ENCODE data around the gene FYB1.
"Not testable (repeated sequence)": the region's sequence is repeated elsewhere in the genome, so short reads cannot be mapped to it uniquely, and the experiment has no call there.

FYB1 gene

GRCh38 chr5:39233783-39234182 is 14.4 kb upstream of the FYB1 start:
- Histone ChIP-seq H3K36me3 (no peaks in the 10 kb centered on the region), H3K27me3 (no peaks in the 10 kb centered on the region), H3K9me3 (replicated peaks in 1 of 11) (no peaks in the 10 kb centered on the region), H4K20me1 (no peaks in the 10 kb centered on the region), H3K27ac (no peak overlapping the region), H3K4me3 (no peak overlapping the region), H3K9ac (no peak overlapping the region), H3K4me2 (no peak overlapping the region), H3K4me1 (peaks cover 0 to 33% (median 0%) of the 10 kb centered on the region in 10 experiments; a peak in 5 of 20 replicates)
- no peak for TF ChIP-seq Cebpa-rat (IDR thresholded peaks at IDR 0.05)

DNA sequence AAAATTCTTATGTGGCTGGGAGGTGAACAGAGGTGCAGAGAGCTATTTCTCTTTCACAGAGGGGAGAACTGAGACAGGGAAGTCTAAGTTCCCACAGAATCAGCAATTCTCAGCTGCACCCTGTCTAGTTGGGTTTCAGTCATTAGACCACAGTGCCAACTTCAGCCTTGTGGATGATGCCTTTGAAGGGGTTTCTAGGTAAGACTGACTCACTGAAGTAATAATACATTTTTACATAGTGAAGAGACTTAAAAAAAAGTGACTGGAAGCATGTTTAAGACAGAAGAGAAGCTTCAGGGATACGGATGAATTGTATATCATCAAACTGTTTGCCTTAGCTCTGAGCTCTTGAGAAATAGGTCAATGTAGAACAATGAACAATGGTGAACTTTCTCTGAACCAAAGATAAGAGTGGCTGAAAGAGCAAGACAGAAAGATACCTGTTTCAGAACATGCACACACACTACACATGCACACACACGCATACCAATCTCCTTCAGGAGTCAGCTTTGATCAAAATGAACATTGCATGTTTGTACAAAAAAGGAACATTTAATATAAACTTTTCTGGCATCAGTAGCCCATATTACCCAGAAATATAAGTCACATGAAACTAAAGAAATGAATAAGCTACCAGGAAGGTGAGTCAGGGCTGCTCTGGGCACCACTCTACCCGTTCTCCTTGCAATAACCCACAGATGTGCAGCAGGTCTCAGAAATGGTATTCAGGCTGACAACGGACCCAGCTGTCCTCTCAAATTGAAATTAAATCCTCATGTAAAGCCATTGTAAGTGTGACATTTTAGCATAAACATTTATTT is 12.6 kb upstream of the FYB1 start:
- peaks cover 0 to 38% (median 0%) of the 10 kb centered on the region in 10 experiments; a peak in 5 of 20 replicates for H3K4me1 ChIP-seq
- no peaks in the 10 kb centered on the region for H3K9me3 ChIP-seq (replicated peaks in 1 of 11)
- no peak overlapping the region for H3K27ac ChIP-seq
- peak overlapping the region in 2 of 11 experiments; percentile 40 to 47; a peak in 4 of 22 replicates for H3K4me2 ChIP-seq
- no peaks in the 10 kb centered on the region for H3K36me3 ChIP-seq
- H3K9ac ChIP-seq = no peak overlapping the region
- H4K20me1 ChIP-seq = no peaks in the 10 kb centered on the region
- no peak for TF ChIP-seq Cebpa-rat (IDR thresholded peaks at IDR 0.05)
- no peaks in the 10 kb centered on the region for H3K27me3 ChIP-seq
- no peak overlapping the region for H3K4me3 ChIP-seq

DNA sequence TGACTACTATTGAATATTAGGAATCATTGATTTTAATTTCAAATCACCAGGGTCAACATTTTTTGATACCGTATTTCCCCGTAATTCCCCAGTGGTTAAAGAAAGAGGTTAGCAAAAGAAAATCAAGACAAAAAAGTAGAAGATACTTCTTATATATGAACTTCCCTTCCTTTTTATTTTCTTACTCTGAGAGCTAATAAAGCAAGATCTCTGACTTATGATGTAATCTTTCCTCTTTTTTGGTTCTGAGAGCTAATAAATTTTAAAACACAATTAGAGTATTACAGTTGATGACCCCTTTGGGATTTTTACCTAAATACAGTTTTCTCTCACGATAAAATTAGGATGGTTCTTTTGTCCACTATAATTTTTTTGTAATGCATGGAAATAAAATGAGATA is 9.2 kb upstream of the FYB1 start:
- peak overlapping the region in 2 of 11 experiments; percentile 67 to 72; a peak in 4 of 22 replicates for H3K4me2 ChIP-seq
- no peak for TF ChIP-seq Cebpa-rat (IDR thresholded peaks at IDR 0.05)
- peak overlapping the region in 2 of 11 experiments; percentile 25 to 26; a peak in 2 of 22 replicates for H3K27ac ChIP-seq
- no peaks in the 10 kb centered on the region for H3K36me3 ChIP-seq
- no peaks in the 10 kb centered on the region for H4K20me1 ChIP-seq
- no peak overlapping the region for H3K4me3 ChIP-seq
- H3K9ac ChIP-seq = no peak overlapping the region
- H3K27me3 ChIP-seq = no peaks in the 10 kb centered on the region
- no peaks in the 10 kb centered on the region for H3K9me3 ChIP-seq (replicated peaks in 1 of 11)
- peaks cover 0 to 67% (median 0%) of the 10 kb centered on the region in 10 experiments; a peak in 7 of 20 replicates for H3K4me1 ChIP-seq

DNA sequence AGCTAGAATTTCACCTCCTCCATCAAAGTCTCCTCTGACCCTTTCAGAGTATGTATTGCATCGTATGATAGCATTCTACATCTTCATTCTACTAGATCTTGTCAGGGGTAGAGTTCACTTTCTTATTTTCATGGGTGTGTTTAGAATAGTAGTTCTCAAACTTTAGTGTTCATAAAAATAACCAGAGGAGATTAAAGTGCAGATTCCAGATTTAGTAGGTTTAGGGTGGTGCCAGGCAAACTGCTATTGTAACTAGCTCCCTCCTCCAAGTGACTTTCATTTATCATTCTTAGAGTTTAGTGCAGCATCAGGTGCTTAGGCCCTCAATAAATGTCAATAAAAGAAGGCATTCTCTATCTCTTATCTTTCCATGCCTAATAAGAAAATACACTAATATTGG is 7.2 kb upstream of the FYB1 start:
- Histone ChIP-seq H4K20me1 (no peaks in the 10 kb centered on the region), H3K4me2 (no peak overlapping the region), H3K4me3 (no peak overlapping the region), H3K27me3 (no peaks in the 10 kb centered on the region), H3K9me3 (replicated peaks in 1 of 11) (no peaks in the 10 kb centered on the region), H3K9ac (no peak overlapping the region), H3K27ac (no peak overlapping the region), H3K4me1 (peaks cover 0 to 80% (median 0%) of the 10 kb centered on the region in 10 experiments; a peak in 7 of 20 replicates), H3K36me3 (no peaks in the 10 kb centered on the region)
- TF ChIP-seq Cebpa-rat (IDR thresholded peaks at IDR 0.05) = no peak

GRCh38 chr5:39226100-39226451 is 6.7 kb upstream of the FYB1 start:
- no peak for TF ChIP-seq Cebpa-rat (IDR thresholded peaks at IDR 0.05)
- H3K27me3 ChIP-seq = no peaks in the 10 kb centered on the region
- no peaks in the 10 kb centered on the region for H4K20me1 ChIP-seq

DNA sequence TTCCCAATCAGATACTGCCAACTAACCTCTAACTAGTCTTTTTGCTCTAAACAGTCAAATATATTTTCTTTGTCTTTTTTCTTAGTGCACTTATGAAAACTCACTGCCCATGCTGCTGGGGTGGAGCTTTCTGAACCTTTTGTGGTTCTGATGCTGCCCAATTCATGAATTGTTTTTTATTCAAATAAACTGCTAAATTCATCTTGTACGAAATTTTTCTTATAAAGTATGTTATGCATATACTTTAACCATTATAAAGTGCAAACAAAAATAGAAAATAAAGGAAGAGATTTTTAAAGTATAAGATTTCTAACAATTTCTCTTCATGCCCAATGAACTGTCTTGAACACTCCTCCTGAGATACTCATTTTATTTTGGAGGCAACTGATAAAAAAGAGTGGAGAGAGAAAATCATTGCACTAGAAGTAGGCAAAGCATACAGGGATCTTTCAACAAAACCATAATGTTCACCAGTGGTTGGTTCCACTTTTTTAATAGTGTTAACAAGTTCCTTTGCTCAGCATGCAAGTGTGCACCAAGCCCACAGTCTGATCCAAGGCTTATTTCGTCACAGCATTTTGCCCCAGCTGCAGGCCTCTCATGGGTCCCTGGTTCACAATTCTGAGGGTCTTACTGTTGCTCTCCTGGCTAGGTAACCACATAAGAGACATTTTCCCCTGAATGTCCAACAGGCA is 6.2 kb upstream of the FYB1 start:
- Histone ChIP-seq H3K9ac (no peak overlapping the region), H3K4me2 (peak overlapping the region in 3 of 11 experiments; percentile 21 to 85 (median 83); a peak in 5 of 22 replicates), H3K36me3 (no peaks in the 10 kb centered on the region), H3K27me3 (no peaks in the 10 kb centered on the region), H4K20me1 (no peaks in the 10 kb centered on the region), H3K27ac (no peak overlapping the region), H3K4me1 (peaks cover 0 to 80% (median 0%) of the 10 kb centered on the region in 10 experiments; a peak in 7 of 20 replicates), H3K9me3 (replicated peaks in 1 of 11) (peaks cover 0 to under 1% (median 0%) of the 10 kb centered on the region in 11 experiments; a peak in 1 of 22 replicates), H3K4me3 (no peak overlapping the region)
- TF ChIP-seq Cebpa-rat (IDR thresholded peaks at IDR 0.05) = no peak

More at GRCh38 chr5:39226100-39226451, 6.7 kb upstream of the FYB1 start:
- Histone ChIP-seq H3K4me2 (peak overlapping the region in 3 of 11 experiments; percentile 21 to 85 (median 83); a peak in 5 of 22 replicates), H3K4me1 (peaks cover 0 to 80% (median 0%) of the 10 kb centered on the region in 10 experiments; a peak in 7 of 20 replicates), H3K9ac (no peak overlapping the region), H3K4me3 (no peak overlapping the region), H3K9me3 (replicated peaks in 1 of 11) (no peaks in the 10 kb centered on the region), H3K36me3 (no peaks in the 10 kb centered on the region), H3K27ac (no peak overlapping the region)

GRCh38 chr5:39224196-39224761 is 4.9 kb upstream of the FYB1 start:
- Histone ChIP-seq H3K4me1 (peaks cover 0 to 88% (median 9%) of the 10 kb centered on the region in 10 experiments; a peak in 14 of 20 replicates), H3K27ac (peak overlapping the region in 4 of 11 experiments; percentile 42 to 67 (median 50); a peak in 8 of 22 replicates), H3K4me2 (peak overlapping the region in 4 of 11 experiments; percentile 0 to 98 (median 74); a peak in 6 of 22 replicates), H4K20me1 (no peaks in the 10 kb centered on the region), H3K9ac (peak overlapping the region in 2 of 11 experiments; percentile 16 to 51; a peak in 2 of 22 replicates), H3K36me3 (no peaks in the 10 kb centered on the region), H3K4me3 (no peak overlapping the region), H3K9me3 (replicated peaks in 1 of 11) (peaks cover 0 to 6% (median 0%) of the 10 kb centered on the region in 11 experiments; a peak in 2 of 22 replicates), H3K27me3 (no peaks in the 10 kb centered on the region)
- TF ChIP-seq Cebpa-rat (IDR thresholded peaks at IDR 0.05) = no peak

GRCh38 chr5:39223565-39224156 is 4.3 kb upstream of the FYB1 start:
- Histone ChIP-seq H3K36me3 (no peaks in the 10 kb centered on the region), H4K20me1 (no peaks in the 10 kb centered on the region), H3K4me2 (peak overlapping the region in 4 of 11 experiments; percentile 0 to 98 (median 74); a peak in 6 of 22 replicates), H3K4me1 (peaks cover 0 to 82% (median 15%) of the 10 kb centered on the region in 10 experiments; a peak in 14 of 20 replicates), H3K27ac (peak overlapping the region in 4 of 11 experiments; percentile 42 to 67 (median 50); a peak in 7 of 22 replicates), H3K9ac (peak overlapping the region in 2 of 11 experiments; percentile 16 to 51; a peak in 2 of 22 replicates), H3K27me3 (no peaks in the 10 kb centered on the region), H3K9me3 (replicated peaks in 1 of 11) (peaks cover 0 to 6% (median 0%) of the 10 kb centered on the region in 11 experiments; a peak in 2 of 22 replicates), H3K4me3 (no peak overlapping the region)
- TF ChIP-seq Cebpa-rat (IDR thresholded peaks at IDR 0.05) = no peak

DNA sequence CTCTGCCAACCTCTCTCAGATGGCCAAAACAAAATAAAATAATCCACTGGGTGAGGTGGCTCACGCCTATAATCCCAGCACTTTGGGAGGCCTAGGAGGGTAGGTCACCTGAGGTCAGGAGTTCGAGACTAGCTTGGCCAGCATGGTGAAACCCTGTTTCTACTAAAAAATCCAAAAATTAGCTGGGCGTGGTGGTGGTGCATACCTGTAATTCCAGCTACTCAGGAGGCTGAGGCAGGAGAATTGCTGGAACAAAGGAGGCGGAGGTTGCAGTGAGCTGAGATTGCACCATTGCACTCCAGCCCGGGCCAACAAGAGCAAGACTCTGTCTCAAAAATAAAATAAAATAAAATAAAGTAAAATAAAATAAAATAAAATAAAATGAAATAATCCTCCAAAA is 2.3 kb upstream of the FYB1 start:
- not testable (repeated sequence) for H3K36me3 ChIP-seq; H3K27me3 ChIP-seq; H3K4me3 ChIP-seq; H3K9ac ChIP-seq; H3K9me3 ChIP-seq (replicated peaks in 1 of 11)
- H3K27ac ChIP-seq = peak overlapping the region in 1 of 11 experiments; percentile 24; a peak in 2 of 22 replicates
- peaks cover 0 to 83% (median 19%) of the 10 kb centered on the region in 10 experiments; a peak in 14 of 20 replicates for H3K4me1 ChIP-seq
- peak overlapping the region in 2 of 11 experiments; percentile 94 to 98; a peak in 4 of 22 replicates for H3K4me2 ChIP-seq
- H4K20me1 ChIP-seq = peaks cover 0 to 10% (median 0%) of the 10 kb centered on the region in 11 experiments; a peak in 2 of 22 replicates

Data from BLaER1 treated with 17β-estradiol and CSF1 and Interleukin-3, amounts not matched to agents 10 nM and 100 nM (cell line).